Adrenal gland (tissue), 5 donors: ENCODE data around the gene ARMS2.

Experiments used
- CTCF ChIP-seq, 6 experiments: fragments of 450-650 bp in 4 of 6; fragments of 200-600 bp in 2 of 6; sonication (generic) in 1 of 6; IDR thresholded peaks; 1 replicate in 5 of 6; 2 replicates in 1 of 6; pipeline versions ENCODE4 v1.5.1 to v1.8.0; 2016 to 2021; ENCODE audit warnings: antibody characterized with exemption in 6 of 6, mild to moderate bottlenecking in 2 of 6, moderate library complexity in 1 of 6
- POLR2A ChIP-seq, 2 donors: fragments of 450-650 bp; IDR thresholded peaks; one replicate each; pipeline ENCODE4 v1.6.1; 2017; ENCODE audit warnings: antibody characterized with exemption in 2 of 2, mild to moderate bottlenecking in 2 of 2, moderate library complexity in 1 of 2
- donor health status: DM: no; HTN: no; CAD: no.

- TF ChIP-seq CTCF (IDR thresholded peaks at IDR 0.05) = no peak
- TF ChIP-seq POLR2A (IDR thresholded peaks at IDR 0.05) = no peak
Observed at GRCh38 chr10:122505011-122505410, 50.6 kb downstream of the ARMS2 start.
